GM18511 (cell line): ENCODE data around the gene ZCCHC14.
"Not testable (repeated sequence)": the region's sequence is repeated elsewhere in the genome, so short reads cannot be mapped to it uniquely, and the experiment has no call there.

Experiments
- ATAC-seq: cut with Tn5 transposase; IDR thresholded peaks from one replicate; pipeline ENCODE4 v1.9.1; 2021; ENCODE audit warnings: mild to moderate bottlenecking, moderate library complexity; ENCODE audit not compliant: unreplicated experiment

The ZCCHC14 gene

GRCh38 chr16:87366930-87367329 is 125.9 kb downstream of the ZCCHC14 start:
- ATAC-seq: no peak

DNA sequence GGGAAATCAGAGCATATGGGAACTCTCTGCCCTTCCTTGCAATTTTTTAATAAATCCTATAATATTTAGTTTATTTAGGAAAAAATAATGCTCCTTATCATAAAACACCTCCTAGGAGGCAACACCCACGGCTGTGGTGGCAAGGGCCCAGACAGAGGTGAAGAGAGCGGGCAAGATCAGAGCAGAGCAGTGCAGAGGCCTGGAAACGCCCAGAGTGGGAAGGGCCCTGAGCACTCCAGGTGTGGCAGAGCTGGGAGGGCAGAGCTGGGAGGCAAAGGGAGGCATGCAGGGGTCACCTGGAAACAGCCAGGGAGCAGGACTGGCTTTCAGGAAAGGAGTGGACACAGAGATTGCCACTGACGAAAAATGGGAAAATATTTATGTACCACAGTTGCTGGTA is 126.5 kb downstream of the ZCCHC14 start:
- ATAC-seq: no peak

DNA sequence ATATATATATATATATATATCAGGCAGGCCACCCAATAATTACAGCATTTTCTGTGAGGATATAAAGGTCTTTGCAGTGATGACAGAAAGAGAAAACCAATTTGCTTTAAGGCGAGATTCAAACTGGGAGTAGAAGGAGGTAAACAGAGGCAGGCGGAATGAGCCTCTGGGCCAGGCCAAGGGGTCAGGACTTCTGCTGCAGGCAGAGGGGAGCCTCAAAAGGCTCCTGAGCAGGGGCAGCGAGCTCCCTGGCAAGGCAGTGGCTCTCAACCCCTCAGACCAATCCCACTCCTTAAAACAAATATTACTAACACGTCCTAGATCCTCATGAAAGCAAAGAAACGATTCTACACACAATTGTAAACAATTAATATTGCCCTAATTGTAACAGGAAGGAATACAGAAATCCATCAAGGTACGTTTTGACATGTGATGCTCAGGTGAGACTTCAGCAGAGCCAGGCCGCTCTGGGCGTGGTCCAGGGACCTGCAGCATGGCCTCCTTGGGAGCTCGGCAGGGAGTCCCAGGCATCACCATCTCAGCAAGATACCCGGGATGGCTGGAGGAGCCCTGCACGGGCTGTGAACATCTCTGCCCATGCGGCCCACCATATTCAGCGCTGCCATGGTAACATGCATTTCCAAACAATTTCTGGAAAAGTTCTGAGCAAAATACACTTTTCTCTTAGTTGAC is 127.7 kb downstream of the ZCCHC14 start:
- ATAC-seq: no peak

DNA sequence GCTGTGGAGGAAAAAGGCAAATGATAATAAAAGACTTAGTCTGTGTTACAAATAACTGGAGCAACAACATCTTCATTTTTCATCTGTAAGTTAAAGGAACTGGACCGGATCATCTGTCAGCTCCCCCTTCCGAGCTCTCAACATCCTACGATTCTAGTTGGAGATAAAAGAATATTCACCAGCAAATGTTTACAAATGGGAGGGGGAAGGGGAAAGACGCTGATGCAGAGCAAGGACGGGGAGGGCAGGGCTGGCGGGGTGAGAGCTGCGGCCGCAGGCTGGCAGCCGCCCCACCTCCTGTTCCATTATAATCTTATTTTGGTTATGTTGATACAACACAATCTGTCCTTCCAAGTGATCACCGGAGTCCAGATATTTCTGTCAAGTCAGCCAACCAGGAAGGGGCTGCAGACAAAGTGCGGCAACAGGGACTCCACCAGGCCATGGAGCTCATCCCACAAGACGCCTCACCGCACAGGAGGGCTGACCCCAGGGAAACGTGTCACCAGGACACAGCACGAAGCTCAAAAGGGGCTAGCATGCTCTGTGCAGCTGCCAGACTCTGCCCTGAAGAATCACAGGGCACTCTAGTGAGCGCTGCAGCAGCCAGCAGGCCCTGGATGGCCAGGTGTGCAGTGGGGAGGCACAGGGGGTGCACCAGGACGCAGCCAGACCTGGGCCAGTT is 128.9 kb downstream of the ZCCHC14 start:
- ATAC-seq: no peak

DNA sequence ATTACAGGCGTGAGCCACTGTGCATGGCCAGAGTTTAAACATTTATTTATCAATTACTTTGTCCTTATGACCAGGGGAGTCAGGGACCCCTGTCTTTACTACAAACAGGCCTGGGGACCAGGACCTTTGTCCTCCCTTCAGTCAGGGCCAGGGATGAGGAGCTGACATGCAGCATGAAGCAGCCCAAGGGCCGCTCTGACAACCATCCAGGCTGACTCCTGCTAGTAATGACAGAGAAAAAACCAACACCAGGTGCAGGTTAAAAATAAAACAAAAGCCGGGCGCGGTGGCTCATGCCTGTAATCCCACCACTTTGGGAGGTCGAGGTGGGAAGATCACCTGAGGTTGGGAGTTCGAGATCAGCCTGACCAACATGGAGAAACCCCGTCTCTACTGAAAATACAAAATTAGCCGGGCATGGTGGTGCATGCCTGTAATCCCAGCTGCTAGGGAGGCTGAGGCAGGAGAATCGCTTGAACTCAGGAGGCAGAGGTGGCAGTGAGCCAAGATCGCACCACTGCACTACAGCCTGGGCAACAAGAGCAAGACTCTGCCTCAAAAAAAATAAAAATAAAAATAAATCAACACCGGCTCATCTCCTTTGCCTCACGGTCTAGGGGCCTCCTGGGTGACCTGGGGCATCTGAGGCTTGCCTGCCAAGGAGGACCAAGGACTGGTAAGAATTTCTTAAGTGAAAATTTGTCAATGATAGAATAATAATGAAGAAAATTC is 129.8 kb downstream of the ZCCHC14 start:
- not testable (repeated sequence) for ATAC-seq

GRCh38 chr16:87361916-87362619 is 130.8 kb downstream of the ZCCHC14 start:
- no peak for ATAC-seq

- ATAC-seq: no peak
Observed at GRCh38 chr16:87360862-87361610, 131.8 kb downstream of the ZCCHC14 start.

GRCh38 chr16:87359121-87359520 is 133.7 kb downstream of the ZCCHC14 start:
- no peak for ATAC-seq

DNA sequence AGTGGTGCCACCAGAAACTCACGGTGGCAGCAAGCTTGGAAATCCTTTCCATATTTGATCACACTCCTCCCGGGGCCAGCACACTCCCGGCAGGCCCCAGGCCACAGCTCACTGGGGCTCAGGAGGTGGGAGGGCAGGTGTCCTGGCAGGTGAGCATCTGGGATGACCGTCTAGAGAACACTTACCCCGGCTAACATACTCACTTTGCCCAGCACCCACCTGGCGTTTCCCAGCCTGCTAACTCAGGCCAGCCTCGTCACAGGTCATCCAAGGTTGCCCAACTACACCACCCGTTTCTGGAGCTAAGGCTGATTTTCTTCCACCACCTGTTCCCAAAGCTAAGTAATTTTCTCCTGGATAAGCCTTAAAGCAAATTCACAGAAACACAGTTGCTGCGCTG is 134.1 kb downstream of the ZCCHC14 start:
- no peak for ATAC-seq

- ATAC-seq: no peak
Observed at GRCh38 chr16:87358250-87358649, 134.6 kb downstream of the ZCCHC14 start.

DNA sequence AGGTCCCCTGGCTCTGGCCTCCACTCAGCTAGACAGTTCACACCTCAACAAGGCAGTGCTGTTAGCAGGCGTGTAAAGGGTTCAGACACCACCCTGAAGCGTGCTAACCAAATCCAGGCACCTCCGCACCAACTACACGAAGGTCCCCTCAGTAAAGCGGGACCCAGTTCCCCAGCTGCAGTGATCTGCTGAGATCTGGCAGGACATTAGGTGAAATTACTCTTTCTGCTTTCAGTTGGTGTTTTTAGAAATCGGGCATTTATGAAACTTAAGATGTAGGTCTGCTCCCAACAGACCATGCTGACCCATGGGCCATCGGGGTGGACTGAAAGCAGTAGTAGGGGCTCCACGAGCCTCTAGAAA is 136.4 kb downstream of the ZCCHC14 start:
- no peak for ATAC-seq
